GM23248 (cell line): ENCODE data around the gene CRHBP. TPM values are rescaled to one million over a fixed set of nuclear protein-coding genes. Genes with fewer than 3 reads are reported as not detected.

Source experiments
- DNase-seq: peaks from one replicate; pipeline ENCODE4 v3.0.0-alpha.2; 2015
- H2AFZ ChIP-seq: fragments of 200-600 bp; sonication (generic); 2 replicates; pipeline ENCODE4 v1.6.1; 2016; ENCODE audit warnings: antibody characterized with exemption
- H3F3A ChIP-seq: fragments of 200-600 bp; sonication (generic); 2 replicates; pipeline ENCODE4 v1.6.1; 2016; ENCODE audit warnings: mild to moderate bottlenecking, antibody characterized with exemption, mixed run types; ENCODE audit not compliant: insufficient read depth
- H3K27ac ChIP-seq: fragments of 200-600 bp; sonication (generic); 2 replicates; pipeline ENCODE4 v1.5.1; 2016; ENCODE audit warnings: mild to moderate bottlenecking
- H3K27me3 ChIP-seq: fragments of 200-600 bp; sonication (generic); replicated peaks from 2 replicates; pipeline ENCODE4 v1.6.1; 2016; ENCODE audit warnings: mild to moderate bottlenecking; ENCODE audit not compliant: insufficient read depth
- H3K36me3 ChIP-seq: fragments of 200-600 bp; sonication (generic); 2 replicates; pipeline ENCODE4 v1.6.1; 2016; ENCODE audit warnings: low read depth, mild to moderate bottlenecking
- H3K4me1 ChIP-seq: fragments of 200-600 bp; sonication (generic); 2 replicates; pipeline ENCODE4 v1.6.1; 2016; ENCODE audit warnings: mild to moderate bottlenecking; ENCODE audit not compliant: insufficient read depth
- H3K4me2 ChIP-seq: fragments of 200-600 bp; sonication (generic); one replicate; pipeline ENCODE4 v1.6.1; 2016; ENCODE audit warnings: mild to moderate bottlenecking; ENCODE audit not compliant: unreplicated experiment
- H3K4me3 ChIP-seq: fragments of 200-600 bp; sonication (generic); 2 replicates; pipeline ENCODE4 v1.5.1; 2016; ENCODE audit warnings: mild to moderate bottlenecking
- H3K79me2 ChIP-seq: fragments of 200-600 bp; sonication (generic); 2 replicates; pipeline ENCODE4 v1.6.1; 2016; ENCODE audit warnings: mild to moderate bottlenecking; ENCODE audit not compliant: insufficient read depth
- H3K9ac ChIP-seq: fragments of 200-600 bp; sonication (generic); 2 replicates; pipeline ENCODE4 v1.6.1; 2016; ENCODE audit warnings: mild to moderate bottlenecking
- H3K9me2 ChIP-seq: fragments of 200-600 bp; sonication (generic); 2 replicates; pipeline ENCODE4 v1.6.1; 2016; ENCODE audit warnings: mixed run types, mild to moderate bottlenecking, moderate library complexity; ENCODE audit not compliant: insufficient read depth
- H3K9me3 ChIP-seq: fragments of 200-600 bp; sonication (generic); one replicate; pipeline ENCODE4 v1.6.1; 2017; ENCODE audit warnings: low read depth
- H4K20me1 ChIP-seq: fragments of 200-600 bp; sonication (generic); 2 replicates; pipeline ENCODE4 v1.6.0; 2016; ENCODE audit not compliant: insufficient read depth
- EZH2 ChIP-seq: fragments of 200-600 bp; sonication (generic); IDR thresholded peaks from 2 replicates; pipeline ENCODE4 v1.6.1; 2018; ENCODE audit warnings: antibody characterized with exemption, mild to moderate bottlenecking; ENCODE audit not compliant: insufficient read depth, poor library complexity, severe bottlenecking
- EZH2phosphoT487 ChIP-seq: fragments of 200-600 bp; sonication (generic); IDR thresholded peaks from 2 replicates; pipeline ENCODE4 v1.6.1; 2018; ENCODE audit warnings: antibody characterized with exemption, moderate library complexity, mild to moderate bottlenecking, low read depth; ENCODE audit not compliant: insufficient read depth
- WGBS, 2 experiments: methylation state at CpG; one replicate each; pipeline ENCODE4 v1.1.6; 2015 to 2017; ENCODE audit warnings: low lambda C conversion rate in 2 of 2, low coverage in 1 of 2; ENCODE audit errors: missing lambda C conversion rate in 2 of 2; 5-methylcytosine and 5-hydroxymethylcytosine counted together
- in situ Hi-C: fragments of 300-500 bp; cut with MboI; formaldehyde crosslinking; loops from 2 replicates; pipeline ENCODE4 v1.15.0; 2020
- polyA plus RNA-seq: library from polyadenylated mRNA; unstranded; fragments of >200 nt; fragmentation: Nextera tagmentation; extraction: Ambion mirVana; gene quantifications from 2 replicates; pipeline ENCODE4 v1.2.1, GENCODE V29; 2016
- total RNA-seq: library from RNA; depleted of rRNA; stranded (reverse); fragments of >200 nt; shearing (Covaris generic); gene quantifications from 2 replicates; pipeline ENCODE4 v1.2.3, GENCODE V29; 2014

Gene CRHBP
- total and polyA plus RNA-seq, 2 experiments from 2014 or later = not detected

DNA sequence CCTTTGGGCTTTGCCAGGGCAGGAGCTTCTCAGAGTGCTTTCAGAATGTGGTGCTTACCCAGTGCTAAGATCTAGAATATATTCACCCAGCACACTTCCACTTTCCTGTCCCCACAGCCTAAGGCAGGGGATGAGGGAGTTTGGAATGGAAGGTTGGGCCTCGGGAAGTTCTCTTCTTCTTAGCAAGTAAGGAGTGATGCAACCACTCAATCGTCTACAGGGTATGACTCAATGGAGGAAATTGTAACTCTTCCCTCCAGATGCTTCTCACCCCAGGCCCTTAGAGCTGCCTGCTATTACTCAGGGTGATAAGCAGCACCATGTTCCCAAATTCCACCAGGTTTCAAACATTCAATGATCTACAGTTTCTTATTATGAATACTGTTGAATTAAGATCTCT, 46.6 kb downstream of the CRHBP start:
- WGBS, 2 experiments = 20 to 41% methylated on average over 2 of the region's 2 CpGs
- Histone ChIP-seq H3K27me3 (peaks cover 14% of the 10 kb centered on the region), H3K4me3 (no peak overlapping the region), H2AFZ (no peak overlapping the region), H4K20me1 (no peaks in the 10 kb centered on the region), H3K4me1 (no peaks in the 10 kb centered on the region), H3F3A (0 out of 2 replicates have a peak, but pooled peaks cover 8% of the 10 kb centered on the region), H3K27ac (no peak overlapping the region), H3K79me2 (no peaks in the 10 kb centered on the region), H3K9me3 (no peaks in the 10 kb centered on the region), H3K36me3 (no peaks in the 10 kb centered on the region), H3K9ac (no peak overlapping the region), H3K4me2 (peak overlapping the region; percentile 3), H3K9me2 (no peaks in the 10 kb centered on the region)
- in situ Hi-C loops = no loop called here
- peak; percentile 86 for DNase-seq
- TF ChIP-seq EZH2phosphoT487 (no peak), EZH2 (no peak)

DNA sequence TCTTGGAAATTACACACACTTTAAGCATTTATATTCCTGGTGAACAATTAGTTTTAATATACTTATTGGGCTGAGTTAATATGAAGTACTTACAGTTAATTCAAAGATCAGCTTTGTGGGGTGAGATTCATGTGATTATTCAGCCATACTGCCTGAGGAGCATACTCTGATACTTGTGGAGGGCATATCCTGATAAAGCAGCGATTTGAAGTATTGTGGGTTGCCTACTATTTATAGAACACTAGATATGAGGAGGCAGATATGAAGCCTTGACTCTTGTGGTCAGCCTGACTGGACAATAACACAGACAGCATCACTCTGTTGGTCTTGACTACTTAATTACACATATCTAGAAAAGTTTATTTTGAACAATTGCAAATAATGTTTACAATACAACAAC, 50.4 kb downstream of the CRHBP start:
- DNase-seq = no peak
- no peak for TF ChIP-seq EZH2
- no peak for TF ChIP-seq EZH2phosphoT487
- in situ Hi-C loops = no loop called here

DNA sequence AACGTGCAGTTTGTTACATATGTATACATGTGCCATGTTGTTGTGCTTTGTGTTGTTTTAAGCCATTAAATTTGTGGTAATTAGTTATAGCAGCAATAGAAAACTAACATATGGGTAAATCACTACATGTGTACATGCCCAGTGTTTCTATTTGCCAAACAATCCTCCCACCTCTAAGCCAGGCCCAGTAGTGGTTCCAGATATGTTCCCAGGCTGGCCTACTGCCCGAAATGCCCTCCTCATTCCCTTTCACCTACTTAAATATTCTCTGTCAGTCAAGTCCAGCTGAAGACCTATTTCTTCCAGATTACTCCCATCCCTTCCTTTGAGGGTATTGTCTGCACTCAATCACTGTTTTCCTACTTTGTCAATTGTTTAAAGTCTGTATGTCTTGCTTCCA, 53.3 kb downstream of the CRHBP start:
- Histone ChIP-seq H3K9me3 (no peaks in the 10 kb centered on the region), H3F3A (no peaks in the 10 kb centered on the region), H4K20me1 (no peaks in the 10 kb centered on the region), H3K4me1 (no peaks in the 10 kb centered on the region), H3K27me3 (peaks cover 50% of the 10 kb centered on the region), H3K79me2 (no peaks in the 10 kb centered on the region), H3K36me3 (no peaks in the 10 kb centered on the region), H3K4me3 (no peak overlapping the region), H3K9me2 (no peaks in the 10 kb centered on the region), H3K4me2 (no peak overlapping the region), H3K9ac (no peak overlapping the region), H2AFZ (no peak overlapping the region), H3K27ac (no peak overlapping the region)
- in situ Hi-C loops = no loop called here
- 16 to 19% methylated on average over 2 of the region's 2 CpGs for WGBS, 2 experiments
- DNase-seq = no peak
- TF ChIP-seq EZH2 (no peak), EZH2phosphoT487 (no peak)

More for the DNA sequence above, 50.4 kb downstream of the CRHBP start:
- Histone ChIP-seq H3K36me3 (no peaks in the 10 kb centered on the region), H3K4me2 (no peak overlapping the region), H3K79me2 (no peaks in the 10 kb centered on the region), H3K9ac (no peak overlapping the region), H3K27ac (no peak overlapping the region), H3K4me1 (no peaks in the 10 kb centered on the region), H2AFZ (no peak overlapping the region), H3F3A (0 out of 2 replicates have a peak, but pooled peaks cover 8% of the 10 kb centered on the region), H3K9me2 (no peaks in the 10 kb centered on the region), H4K20me1 (no peaks in the 10 kb centered on the region), H3K27me3 (peaks cover 38% of the 10 kb centered on the region), H3K9me3 (no peaks in the 10 kb centered on the region), H3K4me3 (no peak overlapping the region)
- 13 to 16% methylated on average over 1 of the region's 1 CpG for WGBS, 2 experiments

DNA sequence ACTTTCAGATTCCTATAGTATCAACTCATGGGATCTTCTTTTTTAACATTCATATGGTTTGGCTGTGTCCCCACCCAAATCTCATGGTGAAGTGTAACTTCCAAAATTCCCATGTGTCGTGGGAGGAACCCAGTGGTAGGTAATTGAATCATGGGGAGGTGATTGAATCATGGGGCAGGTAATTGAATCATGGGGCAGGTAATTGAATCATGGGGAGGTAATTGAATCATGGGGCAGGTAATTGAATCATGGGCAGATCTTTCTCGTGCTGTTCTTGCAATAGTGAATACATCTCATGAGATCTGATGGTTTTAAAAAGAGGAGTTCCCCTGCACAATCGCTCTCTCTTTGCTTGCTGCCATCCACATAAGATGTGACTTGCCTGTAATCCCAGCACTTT, 55.6 kb downstream of the CRHBP start:
- WGBS, 2 experiments = 12 to 24% methylated on average over 2 to 3 of the region's 3 CpGs
- Histone ChIP-seq H3K79me2 (no peaks in the 10 kb centered on the region), H4K20me1 (no peaks in the 10 kb centered on the region), H3K27me3 (peaks cover 40% of the 10 kb centered on the region), H3K27ac (no peak overlapping the region), H3K4me1 (no peaks in the 10 kb centered on the region), H2AFZ (no peak overlapping the region), H3F3A (no peaks in the 10 kb centered on the region), H3K9ac (no peak overlapping the region), H3K4me2 (no peak overlapping the region), H3K9me3 (no peaks in the 10 kb centered on the region), H3K4me3 (no peak overlapping the region), H3K9me2 (no peaks in the 10 kb centered on the region), H3K36me3 (no peaks in the 10 kb centered on the region)
- TF ChIP-seq EZH2phosphoT487 = no peak
- no peak for TF ChIP-seq EZH2
- no peak for DNase-seq
- in situ Hi-C loops = no loop called here

DNA sequence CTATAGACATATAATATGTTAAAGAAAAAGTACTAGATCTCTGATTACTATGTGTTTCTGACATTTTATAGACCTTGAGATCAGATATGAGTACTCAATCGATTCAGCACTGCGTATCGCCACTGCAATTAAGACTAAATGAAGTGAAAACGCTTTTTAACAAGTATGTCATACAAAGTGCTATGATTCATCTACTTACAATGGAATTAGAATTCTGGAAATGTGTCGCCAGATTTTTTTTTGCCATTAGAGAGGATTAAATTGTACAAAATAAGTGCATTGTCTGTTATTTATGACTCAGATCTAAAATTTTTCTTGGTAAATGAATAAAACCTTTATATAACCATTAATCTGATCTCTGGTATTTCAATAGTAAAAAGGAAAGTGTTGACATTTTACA, 57.4 kb downstream of the CRHBP start:
- no peak overlapping the region for H2AFZ ChIP-seq
- peaks cover 31% of the 10 kb centered on the region for H3K27me3 ChIP-seq
- TF ChIP-seq EZH2phosphoT487 (no peak), EZH2 (no peak)
- no peaks in the 10 kb centered on the region for H3K36me3 ChIP-seq
- H4K20me1 ChIP-seq = no peaks in the 10 kb centered on the region
- in situ Hi-C loops = loop anchor here (10.0 kb wide), 1 partner anchor 405 kb away; no protein-coding TSS in a partner anchor
- H3K4me3 ChIP-seq = no peak overlapping the region
- WGBS, 2 experiments = 58 to 61% methylated on average over 5 of the region's 5 CpGs
- H3F3A ChIP-seq = no peaks in the 10 kb centered on the region
- H3K4me1 ChIP-seq = no peaks in the 10 kb centered on the region
- no peaks in the 10 kb centered on the region for H3K9me3 ChIP-seq
- DNase-seq = no peak
- H3K27ac ChIP-seq = no peak overlapping the region
- no peaks in the 10 kb centered on the region for H3K9me2 ChIP-seq
- no peak overlapping the region for H3K4me2 ChIP-seq
- no peaks in the 10 kb centered on the region for H3K79me2 ChIP-seq
- H3K9ac ChIP-seq = no peak overlapping the region
